Muscle of back (tissue), 11 donors: ENCODE data around the gene TMEM147. TPM values are rescaled to one million over a fixed set of nuclear protein-coding genes. Genes with fewer than 3 reads are reported as not detected.
A peak's percentile ranks its signal among the peaks of the same experiment; 100 is the strongest.

ENCODE experiments used
- DNase-seq, 3 donors: peaks; one replicate each; pipeline versions ENCODE4 v3.0.0 to v3.0.0-alpha.2; 2013
- polyA plus RNA-seq, 10 donors: library from polyadenylated mRNA; unstranded; fragments of 120-200 nt; gene quantifications; one replicate each; pipeline ENCODE4 v1.2.1, GENCODE V29; 2013; ENCODE audit not compliant: insufficient read length in 10 of 10

The TMEM147 gene
- polyA plus RNA-seq, 10 donors, result 40.3 to 49.6 (median 45.1) TPM

DNA sequence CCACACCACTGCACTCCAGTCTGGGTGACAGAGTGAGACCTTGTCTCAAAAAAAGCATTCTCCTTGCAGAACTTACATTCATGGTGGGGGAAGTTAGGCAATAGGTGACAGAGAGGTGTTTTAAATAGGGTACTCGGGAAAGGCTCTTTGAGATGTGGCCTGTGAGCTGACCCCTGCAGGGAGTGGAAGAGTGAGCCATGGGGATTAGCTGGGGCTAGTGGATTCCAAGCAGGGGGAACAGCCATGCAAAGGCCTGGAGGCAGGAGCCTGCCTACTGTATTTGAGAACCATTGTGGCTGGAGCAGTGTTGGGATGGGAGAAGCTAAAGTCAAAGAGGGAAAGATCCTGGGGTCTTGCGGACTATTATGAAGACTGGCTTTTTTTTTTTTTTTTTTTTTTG, 28.1 kb upstream of the TMEM147 start:
- DNase-seq, result no peak

DNA sequence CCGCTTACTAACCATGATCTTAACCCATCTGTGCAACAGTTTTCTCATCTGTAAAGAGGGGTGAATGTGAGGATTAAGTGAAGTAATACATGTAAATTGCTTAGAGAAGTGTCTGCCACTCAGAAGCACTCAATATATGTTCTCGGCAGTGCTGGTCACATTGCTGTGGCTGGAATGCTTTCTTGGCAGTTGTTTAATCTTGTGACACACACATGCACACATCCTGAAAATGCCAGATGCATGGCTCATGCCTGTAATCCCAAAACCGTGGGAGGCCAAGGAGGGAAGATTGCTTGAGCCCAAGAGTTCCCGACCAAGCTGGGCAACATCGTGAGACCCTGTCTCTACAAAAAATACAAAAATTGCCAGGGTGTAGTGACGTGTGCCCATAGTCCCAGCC, 27.1 kb upstream of the TMEM147 start:
- peak in 1 of 3 donors; percentile 92 for DNase-seq

DNA sequence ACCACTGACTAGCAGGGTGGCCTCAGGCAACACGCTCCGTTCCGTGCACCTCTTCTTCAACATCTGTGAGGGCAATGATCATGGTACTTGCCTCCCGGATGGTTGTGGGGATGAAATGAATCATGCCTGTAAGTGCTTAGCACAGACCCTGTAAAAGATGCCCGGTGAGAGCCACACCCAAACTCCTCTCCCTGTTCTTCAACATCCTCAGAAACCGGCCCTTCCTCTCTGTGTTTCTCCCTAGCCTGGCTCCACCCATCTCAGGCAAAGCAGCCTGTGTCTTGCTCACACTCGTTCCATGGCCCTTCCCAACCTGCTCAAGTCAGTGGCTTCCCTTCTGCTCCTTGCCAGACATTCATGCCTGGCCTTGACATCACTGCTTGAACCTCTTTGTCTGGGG, 26.1 kb upstream of the TMEM147 start:
- DNase-seq, result no peak

DNA sequence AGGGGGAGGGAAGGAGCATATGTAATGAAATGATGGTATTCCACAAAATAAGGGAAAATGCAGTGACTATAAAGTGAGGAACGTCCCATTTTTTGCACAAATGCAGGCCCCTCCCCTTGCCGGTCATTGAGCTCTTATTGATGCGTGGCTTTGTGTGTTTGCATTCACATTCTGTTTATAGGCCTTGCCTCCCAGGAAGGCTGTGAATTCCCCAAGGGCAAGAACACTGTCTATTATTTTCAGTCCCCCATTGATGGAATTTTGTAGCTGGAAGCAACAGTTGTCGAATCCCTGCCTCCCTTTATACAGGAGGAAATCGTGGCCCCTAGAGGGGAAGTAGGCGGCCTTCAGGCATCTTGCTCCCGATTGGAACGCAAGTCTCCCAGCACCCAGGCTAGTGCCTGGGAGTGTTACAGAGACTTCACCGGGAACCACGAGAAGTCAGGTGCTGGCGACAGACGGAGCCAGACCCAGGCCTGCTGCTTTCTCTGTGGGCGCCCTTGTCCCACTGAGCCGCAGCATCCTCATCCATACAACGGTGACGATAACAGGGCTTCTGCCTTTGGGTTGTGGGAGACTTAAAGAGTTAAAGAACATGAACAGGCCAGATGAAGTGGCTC, 24.2 kb upstream of the TMEM147 start:
- no peak for DNase-seq

DNA sequence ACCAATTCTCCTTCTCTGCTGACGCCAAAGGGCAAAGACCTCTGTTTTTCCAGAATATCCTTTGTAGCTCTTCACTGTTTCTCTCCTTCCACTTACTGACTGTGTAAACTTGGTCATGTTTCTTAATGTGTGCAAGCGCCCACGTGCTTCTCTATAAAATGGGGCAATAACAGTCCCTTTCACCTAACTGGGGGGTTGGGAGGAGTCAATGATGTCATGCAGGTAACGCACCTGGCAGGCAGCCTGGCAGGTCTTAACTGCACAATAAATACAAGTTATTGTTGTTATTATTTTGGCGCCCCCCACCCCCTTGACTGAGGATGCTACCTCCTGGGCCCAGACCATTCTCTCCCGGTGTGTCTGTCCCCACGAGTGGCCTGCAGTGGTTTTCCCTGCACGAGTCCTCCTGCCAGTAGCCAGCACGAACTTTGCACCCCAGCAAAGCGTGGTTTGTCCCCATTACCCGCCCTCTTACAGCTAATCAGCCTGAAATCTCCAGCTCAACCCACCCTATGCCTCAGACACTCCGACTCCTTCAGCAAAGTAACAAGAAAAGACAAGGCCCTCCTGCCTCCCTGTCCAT, 22.6 kb upstream of the TMEM147 start:
- no peak for DNase-seq

DNA sequence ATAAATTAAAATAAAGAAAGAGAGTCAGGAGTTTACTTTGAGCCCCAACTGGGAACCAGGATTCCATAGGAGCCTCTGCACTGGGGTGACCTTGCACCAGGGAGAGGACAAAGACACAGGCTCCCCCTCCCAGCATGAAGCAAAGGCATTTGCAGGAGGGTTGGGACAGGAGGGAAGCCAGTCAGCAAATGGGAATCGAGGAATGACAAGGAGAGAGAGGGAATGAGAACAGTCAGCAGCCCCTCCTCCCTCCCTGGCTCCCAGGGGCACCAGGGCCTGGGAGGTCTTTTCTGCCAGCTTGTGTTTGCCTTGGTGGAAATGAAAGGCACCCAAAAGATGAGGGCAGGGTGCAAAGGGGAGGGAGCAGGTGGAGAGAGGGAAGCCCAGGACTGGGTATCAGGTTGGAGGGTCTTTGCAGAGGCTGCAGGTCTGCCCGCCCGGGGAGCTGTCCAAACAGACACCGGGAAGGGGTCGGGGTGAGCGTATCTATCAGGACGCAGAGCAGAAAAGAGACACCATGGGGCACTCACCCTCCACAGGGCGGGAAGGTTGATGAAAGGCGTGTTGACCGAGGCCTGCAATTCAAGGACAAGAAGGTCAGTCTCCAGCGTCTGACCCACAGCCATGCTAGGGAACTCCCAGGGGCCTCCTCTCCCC, 21.1 kb upstream of the TMEM147 start:
- DNase-seq, result no peak

DNA sequence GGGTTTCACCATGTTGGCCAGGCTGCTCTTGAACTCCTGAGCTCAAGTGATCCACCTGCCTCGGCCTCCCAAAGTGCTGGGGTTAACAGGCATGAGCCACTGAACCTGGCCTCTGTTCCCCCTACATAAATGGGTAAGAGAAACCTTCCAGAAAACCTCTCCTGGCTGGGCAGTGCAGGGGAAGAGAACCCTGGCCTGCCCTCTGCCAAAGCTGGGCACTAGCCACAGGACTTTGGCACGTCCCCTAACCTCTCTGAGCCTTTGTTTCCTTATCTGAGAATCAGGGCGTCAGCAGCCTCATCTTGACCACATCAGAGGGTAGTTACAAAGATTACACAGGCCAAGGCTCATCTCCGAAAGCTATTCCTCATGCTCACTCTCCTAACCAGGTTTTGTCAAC, 19.6 kb upstream of the TMEM147 start:
- no peak for DNase-seq

DNA sequence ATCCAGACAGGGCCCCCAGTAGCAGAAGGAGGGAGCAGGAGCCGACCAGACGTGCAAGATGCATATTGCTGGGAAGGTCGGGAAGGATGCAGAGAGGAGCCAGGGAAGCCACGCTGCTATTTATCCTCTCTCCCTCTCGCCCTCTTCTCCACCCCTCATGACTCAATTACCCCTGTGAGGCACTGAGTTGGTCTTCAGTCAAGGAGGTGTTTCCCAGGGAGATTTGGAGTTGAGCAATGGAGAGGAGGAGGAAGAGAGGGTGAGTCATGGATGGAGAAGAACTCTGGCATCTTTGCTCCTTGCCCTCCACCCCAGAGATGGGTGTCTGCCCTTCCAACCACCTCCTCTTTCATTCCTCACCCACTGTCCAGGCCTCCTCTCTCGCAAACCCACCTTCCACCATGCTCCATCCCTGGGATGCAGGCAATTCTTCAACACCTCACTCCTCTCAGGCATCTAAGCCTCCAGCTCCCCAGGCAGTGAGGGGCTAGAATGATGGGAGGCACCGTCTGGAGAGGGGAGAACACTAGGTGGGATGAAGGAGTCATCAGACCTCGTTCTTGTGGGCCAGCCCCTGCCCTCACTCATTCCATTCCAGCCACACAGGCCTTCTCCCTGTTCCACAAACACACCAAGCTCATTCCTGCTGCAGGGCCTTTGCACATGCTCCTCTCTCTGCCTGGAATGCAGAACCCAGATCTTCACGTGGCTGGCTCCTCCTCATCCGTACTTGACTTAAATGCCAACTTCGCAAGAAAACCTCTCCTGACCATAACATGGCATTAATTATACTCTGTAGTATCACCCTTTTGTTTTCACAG, 17.0 kb upstream of the TMEM147 start, which contains the start of gene SBSN:
Gene SBSN, minus strand, starts transcription at position 94 of the 821 bp plus-strand sequence. Its CDS starts 30 bp downstream, at position 64.
- peak in 1 of 3 donors; percentile 36 for DNase-seq

DNA sequence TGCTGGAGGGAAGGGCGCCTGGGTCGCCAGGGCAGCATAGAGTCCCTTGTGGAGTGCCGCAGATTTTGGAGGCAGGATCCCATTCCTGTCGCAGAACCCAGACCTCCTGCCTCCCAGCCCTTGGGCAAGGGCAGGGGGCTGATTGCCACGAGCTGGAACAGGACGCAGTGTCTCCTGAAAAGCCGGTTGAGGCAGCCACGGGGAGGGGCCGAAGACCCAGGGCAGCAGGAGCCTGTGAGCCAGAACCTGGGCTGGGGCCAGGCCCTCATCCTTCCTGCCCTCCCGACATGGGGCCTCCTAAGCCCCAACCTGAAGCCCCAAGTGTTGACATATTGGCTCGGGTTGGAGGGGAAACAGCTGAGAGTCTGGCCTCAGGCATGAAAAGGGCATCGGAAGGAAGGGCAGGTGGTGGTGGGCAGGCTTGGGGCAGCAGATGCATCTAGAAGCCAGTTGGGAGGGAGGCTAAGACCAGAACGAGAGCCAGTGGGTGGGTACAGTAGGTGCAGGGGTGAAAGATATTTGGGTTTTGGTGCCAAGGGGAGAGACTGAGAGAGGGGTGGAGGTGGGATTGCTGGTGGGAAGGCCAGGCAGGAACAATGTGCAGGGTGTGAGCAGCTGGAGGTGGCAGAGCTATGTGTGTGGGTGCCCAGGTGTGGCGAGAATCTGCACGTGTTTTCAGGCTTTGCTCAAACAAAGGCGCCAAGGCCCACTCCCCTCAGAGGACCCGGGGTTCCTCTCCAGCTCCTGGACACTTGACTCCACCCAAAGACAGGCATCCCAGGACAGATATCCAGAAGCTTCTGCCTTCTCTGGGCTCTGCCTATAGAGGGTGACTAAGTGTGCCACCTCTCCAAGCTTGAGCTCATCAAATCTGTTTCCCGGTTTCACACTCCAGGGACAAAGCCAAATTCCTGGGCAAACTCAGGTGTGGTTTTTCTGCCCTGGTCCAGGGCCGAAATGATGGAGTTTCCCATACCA, 15.9 kb upstream of the TMEM147 start:
- DNase-seq, result no peak

DNA sequence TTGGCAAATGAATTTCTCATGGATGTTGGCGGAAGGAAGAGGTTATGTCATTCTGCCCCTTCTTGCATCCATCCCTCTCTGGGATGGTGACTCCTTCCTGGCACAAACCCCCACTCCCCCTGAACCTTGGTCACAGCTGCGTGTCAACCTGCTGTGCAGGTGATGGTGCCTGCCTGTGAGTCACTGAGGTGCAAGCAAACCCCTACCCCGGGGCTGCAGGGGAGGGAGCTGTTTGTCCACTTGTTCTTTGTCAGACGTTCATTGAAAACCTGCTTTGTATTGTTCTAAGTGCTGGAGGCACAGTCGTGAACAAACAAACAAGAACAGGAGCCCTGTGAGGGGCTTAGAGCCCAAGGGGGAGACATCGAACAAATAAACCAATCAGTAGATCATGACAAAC, 14.1 kb upstream of the TMEM147 start:
- DNase-seq, result no peak

DNA sequence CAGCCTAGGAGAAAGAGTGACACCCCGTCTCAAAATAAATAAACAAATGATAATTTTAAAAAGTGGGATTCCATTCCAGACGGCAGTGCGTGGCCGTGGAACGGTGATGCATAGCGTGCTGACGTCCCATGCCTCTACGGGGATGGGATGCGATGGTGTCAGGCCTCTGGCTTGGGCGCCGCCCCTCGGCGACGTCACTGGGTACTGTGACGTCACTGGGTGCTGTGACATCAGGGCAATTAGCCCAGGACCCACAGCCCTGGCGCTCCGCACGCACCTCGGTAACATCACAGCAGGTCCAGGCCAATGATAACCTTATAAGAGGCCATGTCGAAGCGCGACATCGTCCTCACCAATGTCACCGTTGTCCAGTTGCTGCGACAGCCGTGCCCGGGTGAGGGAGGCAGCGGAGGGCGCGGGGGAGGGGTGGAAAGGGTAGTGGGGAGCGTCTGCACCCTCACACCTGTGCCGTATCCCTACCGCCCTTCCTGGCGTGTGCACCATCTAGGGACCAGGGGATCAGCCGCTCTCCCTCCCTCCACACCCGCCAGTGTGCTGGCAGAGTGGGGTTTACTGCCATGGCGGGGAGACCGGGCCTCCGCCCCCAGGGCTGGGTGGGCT, 12.1 kb upstream of the TMEM147 start, which contains the start of gene GAPDHS:
Gene GAPDHS, plus strand, starts transcription at position 256 of the 621 bp plus-strand sequence. Its CDS starts 72 bp downstream, at position 328.
- no peak for DNase-seq

DNA sequence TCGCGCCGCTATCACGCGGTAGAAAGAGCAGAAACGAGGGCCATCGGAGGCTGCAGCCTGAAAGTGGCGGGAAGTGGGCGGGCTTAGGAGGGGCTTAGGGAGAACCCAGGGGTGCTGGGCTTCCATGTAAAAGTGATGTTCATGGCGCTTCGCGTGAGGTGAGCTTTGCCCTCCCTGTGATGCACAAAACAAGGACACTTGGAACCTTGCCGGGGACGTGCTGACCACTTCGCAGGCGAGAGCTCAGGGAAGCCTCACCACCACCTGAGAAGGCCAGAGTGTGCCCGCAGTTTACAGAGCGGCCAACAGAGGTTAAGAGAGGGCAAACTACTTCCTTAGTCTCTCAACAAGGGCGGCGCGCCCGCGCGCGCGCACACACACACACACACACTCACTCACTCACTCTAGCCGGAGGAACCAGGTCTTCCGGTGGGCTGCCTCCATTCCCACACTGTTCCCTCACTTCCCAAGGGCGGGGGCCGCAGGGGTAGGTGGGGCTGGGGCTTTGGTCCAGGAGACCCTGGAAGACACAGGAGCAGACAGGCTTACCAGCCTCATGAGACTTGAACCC, 11.5 kb upstream of the TMEM147 start:
- DNase-seq, result no peak

DNA sequence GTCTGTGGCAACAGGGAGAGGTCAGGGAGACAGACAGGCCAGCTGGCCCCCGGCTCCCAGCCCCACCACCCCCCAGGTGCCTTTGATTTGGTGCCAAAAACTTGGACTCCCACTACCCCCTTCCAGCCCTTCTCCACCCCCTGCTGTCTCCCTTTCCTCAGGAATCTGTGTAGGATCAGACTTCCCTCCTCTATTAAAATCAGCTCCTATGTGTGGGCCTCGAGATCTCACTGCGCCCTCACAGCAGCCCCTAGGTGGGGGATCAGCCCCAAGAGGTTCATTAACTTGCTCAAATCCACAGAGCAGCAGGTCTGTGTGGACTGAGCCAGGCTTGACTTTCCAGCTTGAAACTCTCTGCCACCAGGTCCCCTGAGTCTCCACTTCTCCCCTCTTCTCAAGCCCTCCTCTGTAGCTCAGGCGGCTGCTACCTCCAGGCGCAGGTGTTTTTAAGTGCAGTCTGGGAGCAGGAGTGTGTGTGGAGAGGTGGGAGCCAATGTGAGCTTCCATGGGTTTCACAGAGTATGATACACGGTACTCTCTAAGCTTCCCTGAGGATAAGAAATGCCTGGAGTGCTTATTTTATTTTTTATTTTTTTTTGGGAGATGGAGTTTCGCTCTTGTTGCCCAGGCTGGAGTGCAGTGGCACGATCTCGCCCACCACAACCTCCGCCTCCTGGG, 10.5 kb upstream of the TMEM147 start:
- no peak for DNase-seq

DNA sequence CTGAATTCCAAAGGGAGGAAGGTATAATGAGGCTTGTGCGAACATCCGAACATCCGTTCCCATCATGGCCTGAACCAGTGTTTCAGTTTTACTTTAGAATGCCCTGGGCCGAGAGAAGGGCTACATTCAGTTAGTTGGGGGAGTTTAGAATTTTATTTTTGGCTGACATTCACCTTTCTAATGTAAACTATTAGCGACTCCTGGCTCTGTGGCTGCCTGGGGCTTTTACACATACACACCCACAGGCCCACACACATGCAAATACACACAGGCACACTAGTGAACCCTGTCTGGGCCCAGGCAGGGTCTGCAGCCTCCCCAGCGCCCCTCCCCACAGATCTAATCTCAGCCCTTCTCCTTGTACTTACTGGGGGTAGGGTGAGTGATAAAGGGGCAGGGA, 6.1 kb upstream of the TMEM147 start:
- no peak for DNase-seq

DNA sequence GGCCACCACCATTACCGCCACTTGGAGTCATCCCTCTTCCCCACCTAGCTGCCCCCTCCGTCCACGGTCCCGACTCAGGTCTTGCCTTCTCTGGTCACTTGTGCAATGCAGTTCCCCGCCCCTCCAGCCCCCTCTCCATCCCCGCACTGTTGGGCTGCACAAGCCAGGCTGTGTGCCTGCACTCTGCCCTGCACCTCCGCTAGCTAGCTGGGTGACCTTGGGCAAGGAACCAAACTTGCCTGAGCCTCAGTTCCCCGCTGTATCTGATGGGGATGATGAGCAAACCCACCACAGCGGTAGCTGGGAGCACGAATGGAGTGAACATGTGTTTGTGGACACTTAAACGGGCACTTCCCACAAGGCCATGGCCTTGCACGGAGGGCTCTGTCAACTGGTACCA, 5.6 kb upstream of the TMEM147 start:
- DNase-seq, result no peak

DNA sequence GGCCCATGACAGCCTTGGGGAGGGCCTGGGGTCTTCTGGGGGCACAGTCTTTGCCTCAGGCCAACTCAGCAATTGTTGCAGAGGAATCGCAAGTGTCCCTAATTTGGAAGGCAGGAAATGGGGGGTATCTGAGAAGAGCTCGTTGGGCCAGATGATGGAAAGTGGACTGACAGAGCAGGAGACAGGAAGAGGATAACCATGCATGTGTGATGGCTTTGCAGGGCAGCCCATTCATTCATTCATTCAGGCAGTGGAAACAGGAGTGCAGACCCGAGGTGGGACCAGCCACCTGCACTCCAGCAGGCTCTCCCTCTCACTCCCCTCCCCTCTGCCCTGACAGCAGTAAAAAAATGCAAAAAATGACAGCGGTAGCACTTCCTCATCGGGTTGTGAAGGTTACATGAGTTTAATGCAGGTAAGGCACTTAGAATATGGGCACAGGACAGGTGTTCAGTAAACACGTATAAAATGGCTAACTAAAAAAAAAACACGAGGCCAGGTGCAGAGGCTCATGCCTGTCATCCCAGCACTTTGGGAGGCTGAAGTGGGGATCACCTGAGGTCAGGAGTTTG, 5.0 kb upstream of the TMEM147 start:
- DNase-seq, result no peak

DNA sequence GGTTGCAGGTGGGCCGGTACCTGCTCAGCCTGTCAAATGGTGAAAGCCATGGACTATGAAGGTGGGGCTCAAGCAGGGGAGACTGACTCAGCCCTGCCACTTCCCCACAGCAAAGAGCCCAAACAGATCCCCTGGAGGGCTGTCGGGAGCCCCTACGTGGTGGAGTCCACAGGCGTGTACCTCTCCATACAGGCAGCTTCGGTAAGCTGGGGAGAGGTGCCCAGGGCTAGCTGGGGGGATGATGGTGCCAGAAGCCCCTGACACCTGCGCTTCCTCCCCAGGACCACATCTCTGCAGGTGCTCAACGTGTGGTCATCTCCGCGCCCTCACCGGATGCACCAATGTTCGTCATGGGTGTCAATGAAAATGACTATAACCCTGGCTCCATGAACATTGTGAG, 3.2 kb upstream of the TMEM147 start:
- DNase-seq, result no peak

DNA sequence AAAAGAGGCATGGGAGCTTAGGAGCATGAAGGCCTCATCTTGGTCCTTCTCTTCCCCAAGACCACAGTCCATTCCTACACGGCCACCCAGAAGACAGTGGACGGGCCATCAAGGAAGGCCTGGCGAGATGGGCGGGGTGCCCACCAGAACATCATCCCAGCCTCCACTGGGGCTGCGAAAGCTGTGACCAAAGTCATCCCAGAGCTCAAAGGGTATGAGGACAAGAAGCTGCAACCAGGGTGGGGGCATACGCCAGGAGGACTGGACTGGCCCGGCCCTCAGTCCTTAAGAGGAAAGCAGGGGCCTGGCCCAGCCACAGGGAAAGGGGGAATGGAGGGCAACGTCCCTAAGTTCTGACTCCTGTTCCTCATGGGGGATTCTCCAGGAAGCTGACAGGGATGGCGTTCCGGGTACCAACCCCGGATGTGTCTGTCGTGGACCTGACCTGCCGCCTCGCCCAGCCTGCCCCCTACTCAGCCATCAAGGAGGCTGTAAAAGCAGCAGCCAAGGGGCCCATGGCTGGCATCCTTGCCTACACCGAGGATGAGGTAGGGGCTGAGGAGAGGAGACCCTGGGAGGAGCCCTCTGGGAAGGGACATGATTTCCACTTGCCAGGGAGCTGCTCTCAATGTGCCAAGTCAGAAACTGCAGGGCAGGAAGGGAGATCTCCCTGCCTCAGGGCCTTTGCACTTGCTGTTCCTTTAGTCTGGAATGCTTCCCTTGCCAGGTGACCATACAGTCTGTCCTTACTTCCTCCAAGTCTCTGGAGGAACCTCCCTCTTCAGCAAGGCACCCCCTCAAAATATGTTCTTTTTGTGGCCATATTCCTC, 1.9 kb upstream of the TMEM147 start:
- no peak for DNase-seq
